Superior temporal gyrus (tissue), 1 donor: ENCODE measurements around the gene MLKL.

Source experiments
- DNase-seq: peaks from one replicate; pipeline ENCODE4 v3.0.0-alpha.2; 2016; ENCODE audit errors: extremely low spot score

MLKL gene

DNA sequence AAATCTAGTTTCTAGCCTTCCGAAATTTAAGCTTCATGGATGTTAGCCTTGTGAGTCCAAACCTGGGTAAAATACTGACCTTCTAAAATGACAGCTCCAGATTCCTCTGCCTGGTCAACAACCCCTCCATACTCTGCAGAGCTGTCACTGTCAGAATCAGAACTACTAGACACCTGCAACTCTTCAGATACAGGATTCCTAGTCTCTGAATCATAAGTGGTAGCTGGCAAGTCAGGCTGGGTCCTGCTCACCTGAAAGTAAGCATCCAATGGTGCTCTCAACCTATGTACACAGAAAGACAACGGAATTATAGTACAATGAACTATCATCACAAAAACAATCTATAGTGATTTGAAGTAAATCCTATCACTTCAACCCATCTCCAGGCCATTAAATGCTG is 48.8 kb downstream of the MLKL start:
- no peak for DNase-seq

DNA sequence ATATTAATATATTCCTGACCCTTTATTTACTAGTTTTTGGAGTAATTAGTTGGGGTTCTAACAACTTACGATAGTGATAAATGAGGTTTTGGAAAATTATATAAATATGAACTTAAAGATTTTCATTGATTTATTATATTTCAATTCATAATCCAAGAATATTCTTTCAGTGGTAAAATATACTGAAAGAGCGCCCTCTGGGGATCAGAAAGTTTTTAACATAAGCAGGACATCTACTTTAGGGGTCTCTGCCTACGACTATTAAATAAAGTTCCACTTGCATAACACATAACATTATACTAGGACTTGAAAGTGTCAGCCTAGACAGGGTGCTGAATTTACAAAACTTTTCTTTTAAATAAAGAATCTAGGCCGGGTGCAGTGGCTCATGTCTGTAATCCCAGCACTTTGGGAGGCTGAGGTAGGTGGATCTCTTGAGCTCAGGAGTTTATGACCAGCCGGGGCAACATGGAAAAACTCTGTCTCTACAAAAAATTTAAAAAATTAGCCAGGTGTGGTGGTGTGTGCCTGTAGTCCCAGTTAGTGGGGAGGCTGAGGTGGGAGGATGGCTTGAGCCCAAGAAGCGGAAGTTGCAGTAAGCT is 49.6 kb downstream of the MLKL start:
- DNase-seq: peak; percentile 33

DNA sequence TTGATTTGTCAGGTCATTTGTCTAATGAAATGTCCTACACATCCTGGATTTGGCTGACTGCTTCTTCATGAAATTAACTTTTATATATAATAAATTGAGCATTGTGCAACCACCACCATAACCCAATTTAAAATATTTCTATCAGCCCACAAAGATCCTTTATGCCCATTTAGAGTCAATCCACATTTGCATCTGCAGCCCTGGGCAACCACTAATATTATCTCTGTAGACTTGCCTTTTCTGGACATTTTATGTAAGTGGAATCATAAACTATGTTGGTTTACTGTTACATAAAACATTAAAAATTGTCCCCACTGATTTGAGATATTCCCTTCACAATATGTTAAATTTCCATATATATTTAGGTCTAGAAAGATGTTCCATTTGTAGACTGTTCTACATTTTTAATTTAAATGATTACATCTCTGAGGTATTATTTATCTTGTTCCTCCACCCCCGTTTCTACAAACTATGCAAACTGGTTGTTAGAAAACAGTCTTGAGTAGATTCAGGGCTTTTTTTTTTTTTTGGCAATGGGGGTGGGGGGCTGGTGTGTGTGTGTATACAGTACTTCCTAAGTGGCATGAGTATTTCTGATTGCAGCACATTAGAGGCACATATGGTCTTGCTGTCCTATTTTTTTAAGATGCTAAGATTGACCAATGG is 50.7 kb downstream of the MLKL start:
- no peak for DNase-seq

DNA sequence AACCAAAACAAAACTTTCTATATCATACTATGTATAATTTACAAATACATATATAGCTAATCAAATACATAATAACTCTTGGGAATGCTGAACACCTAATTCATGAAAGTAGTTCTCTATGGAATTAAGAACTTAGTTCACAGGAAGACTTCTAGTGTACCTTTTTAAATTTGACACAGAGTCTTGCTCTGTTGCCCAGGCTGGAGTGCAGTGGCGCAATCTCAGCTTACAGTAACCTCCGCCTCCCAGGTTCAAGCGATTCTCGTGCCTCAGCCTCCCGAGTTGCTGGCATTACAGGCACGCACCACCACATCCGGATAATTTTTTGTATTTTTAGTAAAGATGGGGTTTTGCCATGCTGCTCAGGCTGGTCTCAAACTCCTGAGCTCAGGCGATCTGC is 58.7 kb downstream of the MLKL start:
- DNase-seq: no peak

DNA sequence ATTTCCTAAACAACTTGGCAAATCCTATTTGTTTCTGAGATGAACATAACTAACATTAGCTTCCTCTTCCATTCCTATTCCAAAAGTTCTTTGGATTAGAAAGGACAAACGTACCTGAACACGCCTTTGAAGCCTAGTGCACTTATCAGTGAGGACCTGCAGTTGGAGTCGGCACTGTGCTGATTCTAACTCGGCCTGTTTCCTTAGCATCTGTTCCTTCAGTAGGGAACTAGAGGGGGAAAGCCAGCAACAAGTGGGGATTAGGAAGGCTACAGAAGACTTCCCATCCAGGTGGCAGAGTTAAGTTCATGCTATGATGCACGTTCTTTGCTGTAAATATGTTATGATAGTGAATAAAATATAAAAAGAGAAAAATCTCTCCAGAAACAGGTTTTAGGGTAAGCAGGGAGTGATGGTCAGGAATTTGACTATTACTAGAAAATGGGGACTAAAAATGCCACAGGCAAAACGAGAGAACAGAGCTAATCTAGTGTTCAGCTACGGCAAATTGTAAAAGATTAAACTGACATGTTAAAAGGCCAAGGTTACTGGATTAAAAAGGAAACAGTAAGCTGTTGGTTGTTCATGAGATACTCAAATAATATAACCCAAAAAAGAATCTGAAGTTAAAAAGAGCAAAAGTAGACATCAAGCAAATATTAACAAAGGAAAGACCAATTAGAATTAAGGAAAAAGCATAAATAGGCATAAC is 62.8 kb downstream of the MLKL start:
- no peak for DNase-seq

DNA sequence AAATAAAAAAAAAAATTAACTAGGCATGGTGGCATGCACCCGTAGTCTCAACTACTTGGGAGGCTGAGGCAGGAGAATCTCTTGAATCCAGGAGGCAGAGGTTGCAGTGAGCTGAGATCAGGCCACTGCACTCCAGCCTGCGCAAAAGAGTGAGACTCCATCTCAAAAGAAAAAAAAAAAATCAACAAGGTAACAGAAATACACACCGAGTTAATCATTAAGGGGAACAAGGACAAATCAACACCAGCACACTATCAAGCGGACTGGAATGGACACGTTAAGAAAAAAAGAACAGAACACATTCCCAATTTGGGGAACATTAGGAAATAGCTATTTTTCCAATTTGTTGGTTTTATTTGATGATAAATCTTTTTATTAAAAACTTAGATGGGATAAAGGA is 65.4 kb downstream of the MLKL start:
- DNase-seq: no peak

DNA sequence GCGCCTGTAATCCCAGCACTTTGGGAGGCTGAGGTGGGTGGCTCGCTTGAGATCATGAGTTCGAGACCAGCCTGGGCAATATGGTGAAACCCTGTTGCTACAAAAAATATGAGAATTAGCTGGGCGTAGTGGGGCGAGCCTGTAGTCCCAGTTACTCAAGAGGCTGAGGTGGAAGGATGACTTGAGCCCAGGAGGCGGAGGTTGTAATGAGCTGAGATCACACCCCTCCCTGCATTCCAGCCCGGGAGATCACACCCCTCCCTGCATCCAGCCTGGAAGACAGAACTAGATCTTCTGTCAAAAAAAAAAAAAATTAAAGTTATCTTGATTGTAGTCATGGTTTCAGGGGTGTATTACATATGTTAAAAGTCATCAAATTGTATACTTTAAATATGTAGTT is 67.0 kb downstream of the MLKL start:
- no peak for DNase-seq

DNA sequence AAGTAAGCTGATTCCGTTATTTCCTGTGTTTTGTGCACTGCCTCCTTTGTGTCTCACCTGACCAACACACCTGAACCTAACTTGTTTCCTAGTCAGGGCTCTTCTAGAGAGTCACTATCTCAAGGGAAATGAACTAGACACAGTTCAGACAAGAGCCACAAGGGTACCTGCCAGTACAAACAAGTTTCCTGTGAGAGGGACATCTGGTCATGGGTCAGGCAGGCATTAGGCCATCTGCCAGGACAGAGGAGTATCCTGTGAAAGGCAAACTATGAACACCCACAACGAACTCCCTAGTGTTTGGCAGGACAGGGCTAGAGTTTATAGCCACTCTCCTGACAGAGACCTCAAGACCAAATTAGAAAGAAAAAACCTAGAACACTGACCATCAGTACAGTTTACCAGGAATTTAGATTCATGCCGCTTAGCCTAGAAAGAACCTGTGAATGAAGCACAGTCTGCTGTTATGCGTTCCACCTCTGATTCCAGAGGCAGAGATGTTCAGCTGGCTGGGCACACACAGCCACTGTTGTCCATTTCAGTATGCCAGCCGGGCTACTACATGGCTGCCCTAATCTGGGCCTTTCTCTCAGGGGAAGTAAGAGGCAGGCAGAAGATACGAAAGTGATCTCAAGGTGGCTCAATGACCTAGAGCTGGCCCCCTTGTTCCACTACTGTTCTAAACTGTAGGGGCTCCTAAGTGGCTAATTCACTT is 73.0 kb downstream of the MLKL start:
- DNase-seq: no peak

DNA sequence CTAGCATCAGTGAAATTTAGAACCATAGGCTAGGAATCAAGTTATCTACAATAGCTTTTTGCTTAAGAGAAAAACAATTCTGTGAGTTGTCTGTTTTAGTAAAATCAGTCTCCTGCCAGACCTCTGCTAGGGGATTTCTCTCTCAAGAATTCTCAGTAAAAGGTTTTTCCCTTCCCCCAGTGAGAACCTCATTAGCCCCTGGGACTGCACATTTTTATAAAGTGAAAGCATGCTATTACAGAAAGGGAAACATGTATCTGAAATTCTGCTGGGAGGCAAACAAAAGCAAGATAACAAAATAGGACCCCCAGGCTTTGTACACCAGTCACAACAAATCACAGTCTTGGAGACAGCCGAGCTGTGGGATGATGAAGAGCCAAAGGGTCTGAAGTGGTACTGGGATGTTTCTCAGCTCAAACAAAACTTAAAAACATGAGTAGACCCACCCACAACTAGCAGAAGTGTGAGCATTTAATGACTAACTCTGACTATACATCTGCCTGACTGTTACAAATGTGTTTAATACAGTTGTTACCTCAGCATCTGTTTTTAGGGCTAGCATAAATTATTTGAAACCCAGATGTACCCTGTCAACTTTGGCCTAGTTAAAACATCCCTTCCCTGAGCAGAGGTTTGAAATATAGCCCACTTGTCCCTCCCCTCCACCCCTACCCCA is 73.8 kb downstream of the MLKL start:
- DNase-seq: no peak

DNA sequence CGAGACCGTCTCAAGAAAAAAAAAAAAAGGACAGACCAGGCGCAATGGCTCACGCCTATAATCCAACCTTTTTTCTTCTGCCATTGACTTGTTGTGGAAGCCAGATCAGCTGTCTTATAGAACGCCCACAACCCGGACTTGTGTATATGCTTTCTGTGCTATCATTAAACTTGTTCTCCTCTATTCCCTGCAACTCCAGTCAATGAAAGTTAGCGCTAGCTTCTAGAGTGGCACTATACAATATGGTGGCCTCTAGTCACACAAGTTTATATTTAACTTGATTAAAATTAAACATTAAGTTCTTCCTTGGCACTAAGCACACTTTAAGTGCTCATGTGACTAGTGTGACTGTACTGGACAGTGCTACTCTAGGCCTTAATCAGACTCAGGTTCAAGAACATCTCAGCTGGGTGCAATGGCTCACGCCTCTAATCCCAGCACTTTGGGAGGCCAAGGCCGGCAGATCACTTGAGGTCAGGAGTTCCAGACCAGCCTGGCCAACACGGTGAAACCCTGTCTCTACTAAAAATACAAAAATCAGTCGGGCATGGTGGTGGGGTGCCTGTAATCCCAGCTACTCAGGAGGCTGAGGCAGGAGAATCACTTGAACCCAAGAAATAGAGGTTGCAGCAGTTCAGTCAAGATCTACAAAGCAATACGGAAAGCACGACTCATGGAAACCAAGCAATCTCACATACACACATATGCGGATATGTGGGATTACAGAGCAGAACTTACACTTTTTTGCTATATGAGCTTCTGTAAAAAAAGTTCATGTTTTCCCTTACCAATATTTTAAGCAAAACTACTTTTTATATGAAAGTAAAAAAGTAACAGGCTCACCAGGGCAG is 74.9 kb downstream of the MLKL start:
- no peak for DNase-seq

DNA sequence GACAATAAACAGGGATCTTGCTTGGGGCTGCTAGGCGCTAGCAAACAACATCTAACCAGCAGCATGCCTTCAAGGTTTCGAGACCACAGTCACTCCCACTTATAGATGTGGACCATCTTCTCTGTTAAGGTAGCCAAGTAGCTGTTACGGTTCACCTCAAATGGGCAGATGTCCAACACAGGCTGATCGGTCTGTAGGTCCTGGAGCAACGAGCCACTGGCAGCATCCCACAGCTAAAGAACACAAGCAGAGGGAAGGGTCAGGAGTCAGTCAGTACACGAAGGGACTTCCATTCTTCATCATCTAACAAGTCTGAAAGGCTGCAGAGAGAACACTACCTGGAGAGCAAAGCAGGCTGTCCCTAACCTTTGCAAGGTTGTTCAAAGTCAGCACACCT is 76.8 kb downstream of the MLKL start:
- DNase-seq: no peak

DNA sequence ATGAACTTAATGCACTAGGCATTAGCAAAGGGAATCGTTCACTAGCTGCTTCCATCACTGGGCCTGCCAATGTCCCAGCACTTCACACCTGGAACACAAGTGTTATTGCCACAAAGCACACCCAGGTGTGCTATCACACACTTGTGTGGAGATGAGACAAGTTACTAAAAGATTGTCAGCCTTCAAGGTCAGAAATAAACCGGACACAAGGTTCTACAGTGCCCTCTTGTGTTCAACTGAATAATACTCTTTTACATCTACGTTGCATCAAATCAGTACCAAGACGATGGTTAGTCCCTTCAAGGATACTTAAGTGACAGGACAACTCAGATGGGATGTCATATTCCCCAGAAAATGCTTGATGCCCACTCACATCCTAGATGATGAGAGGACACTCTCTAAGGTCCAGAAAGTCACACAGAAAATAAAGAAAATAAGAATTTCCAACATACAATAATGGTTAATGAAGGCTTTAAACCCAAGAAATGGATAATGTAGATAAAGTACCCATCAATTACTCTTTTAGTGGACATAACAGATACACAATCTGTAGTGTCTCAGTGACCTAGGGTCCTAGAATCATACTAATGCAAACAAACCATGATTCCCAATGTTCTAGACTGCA is 77.3 kb downstream of the MLKL start:
- DNase-seq: peak; percentile 87

DNA sequence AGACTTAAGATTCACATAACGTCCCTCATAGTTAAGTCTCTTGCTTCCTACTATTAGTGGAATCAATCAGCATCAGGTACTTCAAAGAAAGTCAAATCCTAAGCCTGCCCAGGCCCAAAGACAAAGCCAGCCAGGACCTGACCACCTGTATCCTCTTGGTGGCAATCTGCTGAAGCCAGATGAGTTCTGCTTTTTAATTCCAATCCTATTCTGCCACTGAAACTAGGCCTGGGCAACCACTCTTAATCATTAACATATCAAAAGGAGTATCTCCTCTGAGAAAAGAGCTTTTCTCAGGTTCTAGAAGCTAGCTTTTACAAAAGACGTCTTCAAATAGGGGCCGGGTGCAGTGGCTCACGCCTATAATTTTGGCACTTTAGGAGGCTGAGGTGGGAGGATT is 78.7 kb downstream of the MLKL start:
- no peak for DNase-seq
